ENCODE measurements around the gene SETX. TPM values are rescaled to one million over a fixed set of nuclear protein-coding genes. Genes with fewer than 3 reads are reported as not detected.
A peak's percentile ranks its signal among the peaks of the same experiment; 100 is the strongest.

Gene SETX
- total and polyA plus RNA-seq, 3 experiments from 2014 or later = 32.4 to 39.3 (median 37.3) TPM

GRCh38 chr9:132241483-132241839 lies 113.3 kb downstream of the SETX start:
- ChIA-PET POLR2A (interaction anchor here (0.5 to 1.1 kb wide), 7 partner anchors 18 to 945 kb away, joined by 3 to 8 read pairs (median 3); partner anchors contain the start of genes MED27 and SETX), CTCF (interaction anchor here (0.5 to 2.4 kb wide), 9 partner anchors 11 to 497 kb away, joined by 3 to 10 read pairs (median 5); no protein-coding TSS in a partner anchor)
- no peaks in the 10 kb centered on the region for H3K9me3 Mint-ChIP-seq
- peaks cover 5 to 8% of the 10 kb centered on the region in 2 donors for H3K27me3 Mint-ChIP-seq
- H3K27ac Mint-ChIP-seq = peak overlapping the region; percentile 86 to 99 (median 92)
- H3K36me3 Mint-ChIP-seq = peaks cover 0 to 8% (median 0%) of the 10 kb centered on the region in 3 donors
- H3K4me1 ChIP-seq (ENCODE audit: insufficient read depth, low read length) = peaks cover 8% of the 10 kb centered on the region
- H3K27ac ChIP-seq (ENCODE audit: low read depth, low read length) = no peak overlapping the region
- DNase-seq = no peak
- peaks cover 12 to 28% (median 13%) of the 10 kb centered on the region in 3 donors for H3K4me1 Mint-ChIP-seq
- H3K36me3 ChIP-seq (ENCODE audit: insufficient read depth, low read length) = no peaks in the 10 kb centered on the region
- H3K9me3 ChIP-seq (ENCODE audit: low read length) = no peaks in the 10 kb centered on the region
- H3K4me3 ChIP-seq (ENCODE audit: low read length) = peak overlapping the region; percentile 82
- peak overlapping the region; percentile 98 to 100 (median 99) for H3K4me3 Mint-ChIP-seq
- no peaks in the 10 kb centered on the region for H3K27me3 ChIP-seq (ENCODE audit: insufficient read depth, low read length, poor library complexity, severe bottlenecking)

- ChIA-PET POLR2A (interaction anchor here (0.5 to 1.1 kb wide), 7 partner anchors 18 to 945 kb away, joined by 3 to 8 read pairs (median 3); partner anchors contain the start of genes MED27 and SETX), CTCF (interaction anchor here (0.5 to 2.4 kb wide), 10 partner anchors 11 to 496 kb away, joined by 3 to 10 read pairs (median 5); no protein-coding TSS in a partner anchor)
- peaks cover 13% of the 10 kb centered on the region for H3K4me1 ChIP-seq (ENCODE audit: insufficient read depth, low read length)
- Mint-ChIP-seq H3K27me3 (peaks cover 4 to 6% of the 10 kb centered on the region in 2 donors), H3K4me3 (peak overlapping the region; percentile 98 to 100 (median 99)), H3K4me1 (peaks cover 15 to 31% (median 15%) of the 10 kb centered on the region in 3 donors), H3K27ac (peak overlapping the region; percentile 86 to 99 (median 92)), H3K9me3 (no peaks in the 10 kb centered on the region), H3K36me3 (peaks cover 0 to 8% (median 0%) of the 10 kb centered on the region in 3 donors)
- no peak overlapping the region for H3K27ac ChIP-seq (ENCODE audit: low read depth, low read length)
- peak; percentile 98 to 100 (median 100) for DNase-seq
- no peaks in the 10 kb centered on the region for H3K36me3 ChIP-seq (ENCODE audit: insufficient read depth, low read length)
- no peaks in the 10 kb centered on the region for H3K27me3 ChIP-seq (ENCODE audit: insufficient read depth, low read length, poor library complexity, severe bottlenecking)
- H3K9me3 ChIP-seq (ENCODE audit: low read length) = no peaks in the 10 kb centered on the region
- H3K4me3 ChIP-seq (ENCODE audit: low read length) = peak overlapping the region; percentile 82
Observed at GRCh38 chr9:132240841-132241482, 113.8 kb downstream of the SETX start.

DNA sequence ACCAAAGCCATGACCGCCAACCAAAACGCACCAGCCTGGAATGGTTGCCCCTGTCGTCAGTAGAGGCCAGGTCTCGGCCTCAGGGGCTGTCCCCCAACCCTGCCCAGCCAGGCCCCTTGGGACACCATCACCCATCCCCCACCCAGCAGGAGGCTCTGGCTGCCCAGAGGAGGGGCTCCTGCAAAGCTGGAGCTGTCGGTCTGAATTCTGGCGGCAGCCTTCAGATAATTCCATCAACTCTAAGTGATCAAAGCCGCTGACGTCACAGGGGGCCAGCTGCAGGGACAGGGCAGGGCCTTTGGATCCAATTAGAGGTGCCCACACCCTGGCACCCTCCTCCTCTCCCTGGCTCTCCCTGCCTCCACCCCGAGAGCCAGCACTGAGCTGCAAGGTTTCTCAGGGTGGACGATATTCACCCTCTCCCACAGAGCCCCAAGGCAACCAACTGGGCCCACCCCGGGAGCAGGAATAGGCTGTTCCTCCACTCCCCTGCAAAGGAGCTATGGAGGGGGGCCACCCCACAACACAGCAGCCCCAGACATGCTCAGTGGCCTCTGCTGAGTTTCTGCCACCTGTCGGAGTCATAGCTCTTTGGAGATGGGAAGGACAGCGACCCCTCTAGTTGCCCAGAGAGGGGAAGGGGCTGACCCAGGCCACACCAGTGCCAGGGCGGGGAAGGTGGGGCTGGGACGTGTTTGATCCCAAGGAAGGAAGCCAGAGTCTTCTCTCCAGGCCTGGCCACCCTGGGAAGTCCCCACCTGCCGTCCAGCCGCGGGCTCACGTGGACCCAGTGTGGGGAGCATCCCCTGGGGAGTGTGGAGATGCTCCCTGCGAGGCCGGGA lies 114.6 kb downstream of the SETX start:
- Histone ChIP-seq H3K9me3 (ENCODE audit: low read length) (no peaks in the 10 kb centered on the region), H3K4me1 (ENCODE audit: insufficient read depth, low read length) (peaks cover 13% of the 10 kb centered on the region), H3K27ac (ENCODE audit: low read depth, low read length) (no peak overlapping the region), H3K36me3 (ENCODE audit: insufficient read depth, low read length) (no peaks in the 10 kb centered on the region), H3K27me3 (ENCODE audit: insufficient read depth, low read length, poor library complexity, severe bottlenecking) (no peaks in the 10 kb centered on the region), H3K4me3 (ENCODE audit: low read length) (peak overlapping the region; percentile 28)
- Mint-ChIP-seq H3K27me3 (peaks cover 0 to 5% of the 10 kb centered on the region in 2 donors), H3K4me3 (peak overlapping the region; percentile 48 to 100 (median 61)), H3K27ac (peak overlapping the region in 3 of 8 donors; percentile 41 to 90 (median 60)), H3K9me3 (no peaks in the 10 kb centered on the region), H3K36me3 (peaks cover 0 to 8% (median 0%) of the 10 kb centered on the region in 3 donors), H3K4me1 (peaks cover 15 to 31% (median 15%) of the 10 kb centered on the region in 3 donors)
- CTCF ChIA-PET = interaction anchor here (0.7 to 2.4 kb wide), 9 partner anchors 12 to 495 kb away, joined by 3 to 10 read pairs (median 6); no protein-coding TSS in a partner anchor
- peak in 2 of 5 donors; percentile 15 to 55 for DNase-seq
- POLR2A ChIA-PET = no interaction called here

DNA sequence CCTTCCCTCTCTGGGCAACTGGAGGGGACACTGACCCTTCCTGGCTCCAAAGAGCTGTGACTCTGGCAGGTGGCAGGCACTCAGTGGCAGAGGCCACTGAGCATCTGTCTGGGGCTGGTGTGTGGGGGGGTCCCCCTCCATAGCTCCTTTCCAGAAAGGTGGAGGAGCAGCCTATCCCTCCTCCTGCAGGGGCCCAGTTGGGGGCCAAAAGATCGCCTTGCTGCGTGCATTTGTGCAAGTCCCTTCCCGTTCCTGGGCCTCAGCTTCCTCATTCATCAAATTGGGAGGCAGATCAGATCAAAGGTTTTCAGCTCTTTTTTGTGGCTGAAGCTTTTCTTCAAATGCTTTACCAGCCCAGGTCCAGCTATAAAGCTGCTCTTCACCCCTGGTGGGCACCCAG lies 115.3 kb downstream of the SETX start:
- Histone ChIP-seq H3K27me3 (ENCODE audit: insufficient read depth, low read length, poor library complexity, severe bottlenecking) (no peaks in the 10 kb centered on the region), H3K36me3 (ENCODE audit: insufficient read depth, low read length) (no peaks in the 10 kb centered on the region), H3K27ac (ENCODE audit: low read depth, low read length) (no peak overlapping the region), H3K4me3 (ENCODE audit: low read length) (no peak overlapping the region), H3K9me3 (ENCODE audit: low read length) (no peaks in the 10 kb centered on the region), H3K4me1 (ENCODE audit: insufficient read depth, low read length) (peaks cover 13% of the 10 kb centered on the region)
- peaks cover 0 to 8% (median 0%) of the 10 kb centered on the region in 3 donors for H3K36me3 Mint-ChIP-seq
- peak overlapping the region in 2 of 8 donors; percentile 48 to 58 for H3K27ac Mint-ChIP-seq
- ChIA-PET CTCF (interaction anchor here (0.7 to 2.4 kb wide), 5 partner anchors 13 to 484 kb away, joined by 3 to 10 read pairs (median 8); no protein-coding TSS in a partner anchor), POLR2A (no interaction called here)
- no peak overlapping the region for H3K4me3 Mint-ChIP-seq
- H3K27me3 Mint-ChIP-seq = peaks cover 3 to 7% of the 10 kb centered on the region in 2 donors
- H3K9me3 Mint-ChIP-seq = no peaks in the 10 kb centered on the region
- peak in 1 of 5 donors; percentile 30 for DNase-seq
- H3K4me1 Mint-ChIP-seq = peaks cover 15 to 31% (median 15%) of the 10 kb centered on the region in 3 donors

- ChIA-PET POLR2A (no interaction called here), CTCF (interaction anchor here (0.7 to 2.0 kb wide), 5 partner anchors 20 to 484 kb away, joined by 3 to 8 read pairs (median 4); no protein-coding TSS in a partner anchor)
- Mint-ChIP-seq H3K36me3 (peaks cover 0 to 8% (median 0%) of the 10 kb centered on the region in 3 donors), H3K27ac (peak overlapping the region in 2 of 8 donors; percentile 48 to 89), H3K27me3 (peaks cover 3 to 7% of the 10 kb centered on the region in 2 donors), H3K4me1 (peaks cover 15 to 31% (median 15%) of the 10 kb centered on the region in 3 donors), H3K4me3 (no peak overlapping the region), H3K9me3 (no peaks in the 10 kb centered on the region)
- Histone ChIP-seq H3K9me3 (ENCODE audit: low read length) (no peaks in the 10 kb centered on the region), H3K4me1 (ENCODE audit: insufficient read depth, low read length) (peaks cover 13% of the 10 kb centered on the region), H3K27ac (ENCODE audit: low read depth, low read length) (no peak overlapping the region), H3K36me3 (ENCODE audit: insufficient read depth, low read length) (no peaks in the 10 kb centered on the region), H3K27me3 (ENCODE audit: insufficient read depth, low read length, poor library complexity, severe bottlenecking) (no peaks in the 10 kb centered on the region), H3K4me3 (ENCODE audit: low read length) (no peak overlapping the region)
- DNase-seq = peak in 1 of 5 donors; percentile 43
Observed at GRCh38 chr9:132238992-132239391, 115.8 kb downstream of the SETX start.

- Histone ChIP-seq H3K4me1 (ENCODE audit: insufficient read depth, low read length) (peaks cover 13% of the 10 kb centered on the region), H3K36me3 (ENCODE audit: insufficient read depth, low read length) (no peaks in the 10 kb centered on the region), H3K4me3 (ENCODE audit: low read length) (no peak overlapping the region), H3K27me3 (ENCODE audit: insufficient read depth, low read length, poor library complexity, severe bottlenecking) (no peaks in the 10 kb centered on the region), H3K27ac (ENCODE audit: low read depth, low read length) (no peak overlapping the region), H3K9me3 (ENCODE audit: low read length) (no peaks in the 10 kb centered on the region)
- H3K27me3 Mint-ChIP-seq = peaks cover 3 to 7% of the 10 kb centered on the region in 2 donors
- no peaks in the 10 kb centered on the region for H3K9me3 Mint-ChIP-seq
- ChIA-PET CTCF (interaction anchor here (0.6 to 3.1 kb wide), 7 partner anchors 14 to 480 kb away, joined by 3 to 26 read pairs (median 4); no protein-coding TSS in a partner anchor), POLR2A (interaction anchor here (0.6 kb wide), 1 partner anchor 117 kb away, joined by 3 read pairs; the partner anchor contains the start of gene SETX)
- peaks cover 15 to 26% (median 15%) of the 10 kb centered on the region in 3 donors for H3K4me1 Mint-ChIP-seq
- no peak overlapping the region for H3K4me3 Mint-ChIP-seq
- peaks cover 0 to 8% (median 0%) of the 10 kb centered on the region in 3 donors for H3K36me3 Mint-ChIP-seq
- DNase-seq = peak in 1 of 5 donors; percentile 40
- peak overlapping the region in 1 of 8 donors; percentile 23 for H3K27ac Mint-ChIP-seq
Observed at GRCh38 chr9:132238026-132238972, 116.5 kb downstream of the SETX start.

DNA sequence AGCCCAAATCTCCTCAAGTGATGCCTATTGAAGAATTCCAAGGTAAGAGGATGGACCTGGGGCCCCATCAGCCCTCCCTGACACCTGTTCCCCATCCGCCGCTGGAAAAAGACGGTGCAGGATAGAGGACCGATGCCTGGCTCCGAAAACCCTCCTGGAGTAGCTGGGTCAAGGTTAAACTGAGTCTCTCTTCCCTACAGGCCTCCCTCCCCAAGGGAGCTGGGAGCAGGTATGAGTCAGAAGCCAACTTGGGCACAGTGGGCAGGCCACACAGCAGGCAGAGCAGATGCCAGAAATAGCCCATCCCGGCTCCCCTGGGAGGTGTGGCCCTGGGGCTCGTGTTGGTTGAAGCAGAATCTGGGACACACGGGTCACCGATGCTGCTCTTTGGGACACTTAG lies 117.3 kb downstream of the SETX start:
- Mint-ChIP-seq H3K4me1 (peaks cover 12 to 23% (median 13%) of the 10 kb centered on the region in 3 donors), H3K4me3 (no peak overlapping the region), H3K27ac (no peak overlapping the region), H3K27me3 (peaks cover 3 to 7% of the 10 kb centered on the region in 2 donors), H3K9me3 (no peaks in the 10 kb centered on the region), H3K36me3 (peaks cover 0 to 8% (median 0%) of the 10 kb centered on the region in 3 donors)
- peaks cover 13% of the 10 kb centered on the region for H3K4me1 ChIP-seq (ENCODE audit: insufficient read depth, low read length)
- no peaks in the 10 kb centered on the region for H3K9me3 ChIP-seq (ENCODE audit: low read length)
- H3K27ac ChIP-seq (ENCODE audit: low read depth, low read length) = no peak overlapping the region
- no peaks in the 10 kb centered on the region for H3K27me3 ChIP-seq (ENCODE audit: insufficient read depth, low read length, poor library complexity, severe bottlenecking)
- DNase-seq = peak in 1 of 5 donors; percentile 44
- ChIA-PET POLR2A (no interaction called here), CTCF (interaction anchor here (0.6 to 3.1 kb wide), 8 partner anchors 12 to 479 kb away, joined by 3 to 26 read pairs (median 4); no protein-coding TSS in a partner anchor)
- no peak overlapping the region for H3K4me3 ChIP-seq (ENCODE audit: low read length)
- no peaks in the 10 kb centered on the region for H3K36me3 ChIP-seq (ENCODE audit: insufficient read depth, low read length)

Measured in CD8-positive, alpha-beta memory T cell (primary cell).